ENCODE measurements around the gene CREB5.

CREB5 gene

GRCh38 chr7:28804157-28804556, 391.8 kb downstream of the CREB5 start:
- Histone ChIP-seq H3K27me3 (ENCODE audit: insufficient read depth, low read depth, severe bottlenecking) (peaks cover 54% of the 10 kb centered on the region), H3K9me3 (ENCODE audit: severe bottlenecking) (no peaks in the 10 kb centered on the region), H3K27ac (no peak overlapping the region), H3K36me3 (no peaks in the 10 kb centered on the region), H3K4me3 (ENCODE audit: low read depth, low read length) (no peak overlapping the region)
- DNase-seq = no peak
- TF ChIP-seq CTCF (IDR thresholded peaks at IDR 0.05; ENCODE audit: low read depth, low read length) = no peak

GRCh38 chr7:28804990-28805389, 392.7 kb downstream of the CREB5 start:
- Histone ChIP-seq H3K36me3 (no peaks in the 10 kb centered on the region), H3K9me3 (ENCODE audit: severe bottlenecking) (no peaks in the 10 kb centered on the region), H3K4me3 (ENCODE audit: low read depth, low read length) (no peak overlapping the region), H3K27me3 (ENCODE audit: insufficient read depth, low read depth, severe bottlenecking) (peaks cover 47% of the 10 kb centered on the region), H3K27ac (no peak overlapping the region)
- TF ChIP-seq CTCF (IDR thresholded peaks at IDR 0.05; ENCODE audit: low read depth, low read length) = no peak
- DNase-seq = no peak

GRCh38 chr7:28806841-28807240, 394.5 kb downstream of the CREB5 start:
- no peaks in the 10 kb centered on the region for H3K36me3 ChIP-seq
- H3K27me3 ChIP-seq (ENCODE audit: insufficient read depth, low read depth, severe bottlenecking) = peaks cover 39% of the 10 kb centered on the region
- H3K27ac ChIP-seq = no peak overlapping the region
- no peaks in the 10 kb centered on the region for H3K9me3 ChIP-seq (ENCODE audit: severe bottlenecking)
- no peak for TF ChIP-seq CTCF (IDR thresholded peaks at IDR 0.05; ENCODE audit: low read depth, low read length)
- no peak overlapping the region for H3K4me3 ChIP-seq (ENCODE audit: low read depth, low read length)
- DNase-seq = no peak

- Histone ChIP-seq H3K27me3 (ENCODE audit: insufficient read depth, low read depth, severe bottlenecking) (peaks cover 41% of the 10 kb centered on the region), H3K27ac (no peak overlapping the region), H3K9me3 (ENCODE audit: severe bottlenecking) (no peaks in the 10 kb centered on the region), H3K36me3 (no peaks in the 10 kb centered on the region), H3K4me3 (ENCODE audit: low read depth, low read length) (no peak overlapping the region)
- TF ChIP-seq CTCF (IDR thresholded peaks at IDR 0.05; ENCODE audit: low read depth, low read length) = no peak
- DNase-seq = no peak
Observed at GRCh38 chr7:28807396-28807994, 395.2 kb downstream of the CREB5 start.

GRCh38 chr7:28808796-28809533, 396.6 kb downstream of the CREB5 start:
- no peak for TF ChIP-seq CTCF (IDR thresholded peaks at IDR 0.05; ENCODE audit: low read depth, low read length)
- Histone ChIP-seq H3K9me3 (ENCODE audit: severe bottlenecking) (no peaks in the 10 kb centered on the region), H3K27ac (no peak overlapping the region), H3K27me3 (ENCODE audit: insufficient read depth, low read depth, severe bottlenecking) (peaks cover 46% of the 10 kb centered on the region), H3K36me3 (no peaks in the 10 kb centered on the region), H3K4me3 (ENCODE audit: low read depth, low read length) (no peak overlapping the region)
- no peak for DNase-seq
